SK-N-SH treated with all-trans-retinoic acid at 6 μM for 48 hours (cell line): ENCODE results near the gene MT1X.

Experiments used
- BACH2 ChIP-seq: fragments of 250-450 bp; sonication (Bioruptor Pico); IDR thresholded peaks from 2 replicates; pipeline ENCODE4 v1.9.0; 2021; ENCODE audit warnings: mild to moderate bottlenecking, borderline replicate concordance
- GLIS3 ChIP-seq: fragments of 250-450 bp; sonication (Bioruptor Pico); IDR thresholded peaks from 2 replicates; pipeline ENCODE4 v1.5.0; 2020; ENCODE audit warnings: mild to moderate bottlenecking, moderate library complexity
- POU6F1 ChIP-seq: fragments of 250-450 bp; sonication (Bioruptor Pico); IDR thresholded peaks from 2 replicates; pipeline ENCODE4 v1.8.0; 2021; ENCODE audit warnings: low read depth, mild to moderate bottlenecking, moderate library complexity, borderline replicate concordance
- PPARA ChIP-seq: fragments of 250-450 bp; sonication (Bioruptor Pico); IDR thresholded peaks from 2 replicates; pipeline ENCODE4 v1.5.0; 2020; ENCODE audit warnings: mild to moderate bottlenecking, borderline replicate concordance
- TOX ChIP-seq: fragments of 250-450 bp; sonication (Bioruptor Pico); IDR thresholded peaks from 2 replicates; pipeline ENCODE4 v1.8.0; 2021; ENCODE audit warnings: mild to moderate bottlenecking, moderate library complexity, borderline replicate concordance
- ZFP30 ChIP-seq: fragments of 450-650 bp; formaldehyde crosslinking; IDR thresholded peaks from 2 replicates; pipeline ENCODE4 v1.5.0; 2022; ENCODE audit warnings: mild to moderate bottlenecking, moderate library complexity
- ZNF565 ChIP-seq: fragments of 450-650 bp; formaldehyde crosslinking; conservative IDR thresholded peaks from 2 replicates; pipeline ENCODE4 v1.5.0; 2020; ENCODE audit warnings: low read depth, mild to moderate bottlenecking, moderate library complexity
- ZNF70 ChIP-seq: fragments of 450-650 bp; formaldehyde crosslinking; IDR thresholded peaks from 2 replicates; pipeline ENCODE4 v1.5.0; 2020; ENCODE audit warnings: mild to moderate bottlenecking, moderate library complexity
- TF ChIP-seq, protein P1 (sequence below): fragments of 250-450 bp; sonication (Bioruptor Pico); IDR thresholded peaks from 2 replicates; pipeline ENCODE4 v1.5.1; 2021; ENCODE audit warnings: mild to moderate bottlenecking, moderate library complexity
- TF ChIP-seq, protein P2 (sequence below): fragments of 250-450 bp; sonication (Bioruptor Pico); IDR thresholded peaks from 2 replicates; pipeline ENCODE4 v1.5.1; 2020; ENCODE audit warnings: low read depth, mild to moderate bottlenecking, moderate library complexity
- TF ChIP-seq, protein P3 (sequence below): fragments of 250-450 bp; sonication (Bioruptor Pico); IDR thresholded peaks from 2 replicates; pipeline ENCODE4 v1.8.0; 2020; ENCODE audit warnings: mild to moderate bottlenecking, moderate library complexity, borderline replicate concordance

DNA sequence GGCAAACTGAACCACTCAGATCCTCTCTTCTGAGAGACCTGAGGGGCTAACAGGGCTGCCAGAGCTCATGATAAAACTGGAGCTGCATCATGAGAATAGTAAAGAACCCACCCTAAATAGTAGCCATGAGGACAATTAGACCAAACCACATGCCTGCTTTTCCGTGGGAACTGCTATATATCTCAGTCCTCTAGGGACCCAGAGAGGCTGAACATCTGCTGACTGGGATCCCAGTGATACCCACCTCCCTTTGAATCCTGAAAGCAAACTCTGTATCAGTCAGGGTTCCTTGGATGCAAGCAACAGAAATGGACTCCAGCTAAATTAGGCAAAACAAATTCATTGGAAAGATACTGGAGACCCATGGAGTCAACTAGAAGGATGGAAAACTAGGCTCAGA, 6.5 kb downstream of the MT1X start:
- TF ChIP-seq PPARA (CRISPR knock-in tag) (no peak), GLIS3 (CRISPR knock-in tag) (no peak), ZNF565 (CRISPR knock-in tag) (no peak), POU6F1 (CRISPR knock-in tag) (no peak), ZNF70 (CRISPR knock-in tag) (no peak), BACH2 (CRISPR knock-in tag) (no peak), ZFP30 (no peak), TOX (CRISPR knock-in tag) (no peak)
- TF ChIP-seq, protein P1, sequence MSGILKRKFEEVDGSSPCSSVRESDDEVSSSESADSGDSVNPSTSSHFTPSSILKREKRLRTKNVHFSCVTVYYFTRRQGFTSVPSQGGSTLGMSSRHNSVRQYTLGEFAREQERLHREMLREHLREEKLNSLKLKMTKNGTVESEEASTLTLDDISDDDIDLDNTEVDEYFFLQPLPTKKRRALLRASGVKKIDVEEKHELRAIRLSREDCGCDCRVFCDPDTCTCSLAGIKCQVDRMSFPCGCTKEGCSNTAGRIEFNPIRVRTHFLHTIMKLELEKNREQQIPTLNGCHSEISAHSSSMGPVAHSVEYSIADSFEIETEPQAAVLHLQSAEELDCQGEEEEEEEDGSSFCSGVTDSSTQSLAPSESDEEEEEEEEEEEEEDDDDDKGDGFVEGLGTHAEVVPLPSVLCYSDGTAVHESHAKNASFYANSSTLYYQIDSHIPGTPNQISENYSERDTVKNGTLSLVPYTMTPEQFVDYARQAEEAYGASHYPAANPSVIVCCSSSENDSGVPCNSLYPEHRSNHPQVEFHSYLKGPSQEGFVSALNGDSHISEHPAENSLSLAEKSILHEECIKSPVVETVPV (CRISPR knock-in tag), result no peak
- TF ChIP-seq, protein P2, sequence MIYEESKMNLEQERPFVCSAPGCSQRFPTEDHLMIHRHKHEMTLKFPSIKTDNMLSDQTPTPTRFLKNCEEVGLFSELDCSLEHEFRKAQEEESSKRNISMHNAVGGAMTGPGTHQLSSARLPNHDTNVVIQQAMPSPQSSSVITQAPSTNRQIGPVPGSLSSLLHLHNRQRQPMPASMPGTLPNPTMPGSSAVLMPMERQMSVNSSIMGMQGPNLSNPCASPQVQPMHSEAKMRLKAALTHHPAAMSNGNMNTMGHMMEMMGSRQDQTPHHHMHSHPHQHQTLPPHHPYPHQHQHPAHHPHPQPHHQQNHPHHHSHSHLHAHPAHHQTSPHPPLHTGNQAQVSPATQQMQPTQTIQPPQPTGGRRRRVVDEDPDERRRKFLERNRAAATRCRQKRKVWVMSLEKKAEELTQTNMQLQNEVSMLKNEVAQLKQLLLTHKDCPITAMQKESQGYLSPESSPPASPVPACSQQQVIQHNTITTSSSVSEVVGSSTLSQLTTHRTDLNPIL (CRISPR knock-in tag), result no peak
- TF ChIP-seq, protein P3, sequence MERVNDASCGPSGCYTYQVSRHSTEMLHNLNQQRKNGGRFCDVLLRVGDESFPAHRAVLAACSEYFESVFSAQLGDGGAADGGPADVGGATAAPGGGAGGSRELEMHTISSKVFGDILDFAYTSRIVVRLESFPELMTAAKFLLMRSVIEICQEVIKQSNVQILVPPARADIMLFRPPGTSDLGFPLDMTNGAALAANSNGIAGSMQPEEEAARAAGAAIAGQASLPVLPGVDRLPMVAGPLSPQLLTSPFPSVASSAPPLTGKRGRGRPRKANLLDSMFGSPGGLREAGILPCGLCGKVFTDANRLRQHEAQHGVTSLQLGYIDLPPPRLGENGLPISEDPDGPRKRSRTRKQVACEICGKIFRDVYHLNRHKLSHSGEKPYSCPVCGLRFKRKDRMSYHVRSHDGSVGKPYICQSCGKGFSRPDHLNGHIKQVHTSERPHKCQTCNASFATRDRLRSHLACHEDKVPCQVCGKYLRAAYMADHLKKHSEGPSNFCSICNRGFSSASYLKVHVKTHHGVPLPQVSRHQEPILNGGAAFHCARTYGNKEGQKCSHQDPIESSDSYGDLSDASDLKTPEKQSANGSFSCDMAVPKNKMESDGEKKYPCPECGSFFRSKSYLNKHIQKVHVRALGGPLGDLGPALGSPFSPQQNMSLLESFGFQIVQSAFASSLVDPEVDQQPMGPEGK (CRISPR knock-in tag), result no peak
